HG03457 (cell line): ENCODE measurements around the gene HS3ST3A1.
"Not testable (repeated sequence)": the region's sequence is repeated elsewhere in the genome, so short reads cannot be mapped to it uniquely, and the experiment has no call there.

ENCODE experiments used
- ATAC-seq: cut with Tn5 transposase; IDR thresholded peaks from one replicate; pipeline ENCODE4 v1.9.1; 2021; ENCODE audit warnings: moderate number of reproducible peaks; ENCODE audit not compliant: unreplicated experiment

HS3ST3A1 gene

DNA sequence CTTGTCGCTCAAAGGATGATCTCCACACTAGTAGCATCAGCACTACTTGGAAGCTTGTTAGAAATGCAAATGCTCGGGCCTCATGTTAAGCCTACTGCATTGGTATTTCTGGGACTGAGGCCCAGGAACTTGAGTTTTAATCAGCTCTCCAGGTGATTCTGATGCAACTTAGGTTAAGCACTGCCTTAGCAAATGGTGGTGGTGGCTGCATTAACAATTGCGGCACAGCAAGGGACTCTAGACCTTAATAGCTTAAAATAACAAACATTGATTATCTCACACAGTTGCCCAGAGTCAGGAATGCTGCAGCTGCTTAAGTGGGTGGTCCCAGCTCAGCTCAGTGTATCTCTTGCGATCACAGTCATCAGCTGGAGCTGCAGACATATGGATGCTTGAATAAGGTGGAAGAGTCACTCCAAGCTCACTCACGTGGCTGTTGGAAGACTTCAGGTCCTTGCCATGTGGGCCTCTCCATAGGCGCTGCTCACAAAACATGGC, 25.8 kb downstream of the HS3ST3A1 start:
- no peak for ATAC-seq

- no peak for ATAC-seq
These were observed 26.3 kb downstream of the HS3ST3A1 start for GRCh38 chr17:13575466-13575865.

GRCh38 chr17:13572581-13572980, 29.1 kb downstream of the HS3ST3A1 start:
- ATAC-seq, result no peak

GRCh38 chr17:13569398-13570123, 32.2 kb downstream of the HS3ST3A1 start:
- no peak for ATAC-seq

- no peak for ATAC-seq
These were observed 32.9 kb downstream of the HS3ST3A1 start for GRCh38 chr17:13568582-13569397.

- ATAC-seq, result no peak
These were observed 37.9 kb downstream of the HS3ST3A1 start for GRCh38 chr17:13563866-13564265.

- ATAC-seq, result no peak
These were observed 39.4 kb downstream of the HS3ST3A1 start for GRCh38 chr17:13562271-13562800.

DNA sequence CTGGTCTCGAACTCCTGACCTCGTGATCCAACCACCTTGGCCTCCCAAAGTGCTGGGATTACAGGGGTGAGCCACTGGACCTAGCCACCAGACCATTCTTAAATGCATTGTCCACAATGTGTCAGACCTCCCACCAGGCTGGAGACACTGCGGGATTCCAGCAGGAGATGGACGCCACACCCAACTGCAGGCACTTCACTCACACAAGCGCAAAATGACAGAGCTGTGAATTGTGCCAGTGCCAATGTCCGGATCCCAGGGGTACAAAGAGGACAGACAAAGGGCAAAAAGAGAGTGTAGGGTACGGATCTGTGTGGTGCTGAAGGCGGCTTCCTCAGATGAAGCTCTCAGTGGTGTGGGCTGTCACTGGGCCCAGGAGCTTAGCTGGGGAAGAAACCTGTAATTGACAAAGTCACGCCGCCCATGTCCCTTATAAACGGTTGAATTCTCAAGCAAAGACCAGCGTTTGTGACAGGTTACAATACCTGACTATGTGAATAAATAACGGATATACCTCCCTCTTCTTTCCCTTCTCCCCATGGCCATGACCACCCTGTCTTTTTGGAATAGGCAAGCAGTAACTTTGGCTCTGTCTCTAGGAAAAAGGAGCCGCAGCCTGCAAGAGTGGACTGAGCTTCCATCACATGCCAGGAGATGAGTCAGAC, 40.0 kb downstream of the HS3ST3A1 start:
- ATAC-seq, result no peak

- ATAC-seq, result no peak
These were observed 40.8 kb downstream of the HS3ST3A1 start for GRCh38 chr17:13560935-13561334.

DNA sequence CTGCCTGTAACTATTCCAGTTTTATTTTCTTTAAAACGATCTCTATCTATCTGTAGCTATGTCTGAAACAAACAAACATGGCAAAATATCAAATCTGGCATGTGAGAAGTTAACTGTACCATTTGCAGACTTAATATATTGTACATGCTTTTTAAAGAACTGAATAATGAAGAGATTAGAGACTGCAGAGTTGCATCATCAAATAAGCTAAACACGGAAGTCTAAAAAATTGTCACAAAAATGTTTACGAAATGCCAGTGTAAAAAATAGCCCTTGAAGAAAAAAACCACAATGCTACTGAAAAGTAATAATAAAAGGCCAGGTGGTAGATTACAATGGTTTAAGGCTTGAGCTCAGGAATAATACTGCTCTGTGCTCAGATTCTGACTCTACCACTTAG, 43.1 kb downstream of the HS3ST3A1 start:
- ATAC-seq, result no peak

- no peak for ATAC-seq
These were observed 44.7 kb downstream of the HS3ST3A1 start for GRCh38 chr17:13557077-13557476.

- no peak for ATAC-seq
These were observed 47.5 kb downstream of the HS3ST3A1 start for GRCh38 chr17:13554231-13554630.

DNA sequence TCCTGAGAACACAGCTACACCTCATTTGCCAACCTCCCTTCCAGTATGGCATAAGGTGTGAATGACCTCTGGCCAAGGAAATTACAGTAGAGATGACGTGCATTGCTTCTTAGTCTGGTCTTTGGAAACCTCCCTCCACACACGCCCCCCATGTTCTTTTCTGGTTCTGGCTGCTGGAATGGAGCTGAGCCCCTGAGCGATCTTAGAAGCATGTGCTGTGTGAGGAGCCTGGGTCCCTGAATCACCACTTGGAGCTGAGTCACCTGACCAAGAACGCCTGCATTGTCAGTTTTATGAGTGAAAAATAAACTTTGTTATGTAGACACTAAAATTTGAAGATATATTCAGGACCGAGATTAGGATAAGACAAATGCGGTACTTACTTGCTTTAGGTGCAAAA, 51.4 kb downstream of the HS3ST3A1 start:
- no peak for ATAC-seq

DNA sequence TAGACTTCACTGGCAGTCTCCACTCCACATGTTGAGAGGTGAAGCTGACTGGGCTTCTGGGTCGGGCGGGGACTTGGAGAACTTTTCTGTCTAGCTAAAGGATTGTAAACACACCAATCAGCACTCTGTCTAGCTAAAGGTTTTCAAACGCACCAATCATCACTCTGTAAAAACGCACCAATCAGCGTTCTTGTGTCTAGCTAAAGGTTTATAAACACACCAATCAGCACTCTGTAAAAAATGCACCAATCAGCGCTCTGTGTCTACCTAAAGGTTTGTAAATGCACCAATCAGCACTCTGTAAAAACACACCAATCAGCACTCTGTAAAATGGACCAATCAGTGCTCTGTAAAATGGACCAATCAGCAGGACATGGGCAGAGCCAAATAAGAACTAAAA, 53.2 kb downstream of the HS3ST3A1 start:
- not testable (repeated sequence) for ATAC-seq

DNA sequence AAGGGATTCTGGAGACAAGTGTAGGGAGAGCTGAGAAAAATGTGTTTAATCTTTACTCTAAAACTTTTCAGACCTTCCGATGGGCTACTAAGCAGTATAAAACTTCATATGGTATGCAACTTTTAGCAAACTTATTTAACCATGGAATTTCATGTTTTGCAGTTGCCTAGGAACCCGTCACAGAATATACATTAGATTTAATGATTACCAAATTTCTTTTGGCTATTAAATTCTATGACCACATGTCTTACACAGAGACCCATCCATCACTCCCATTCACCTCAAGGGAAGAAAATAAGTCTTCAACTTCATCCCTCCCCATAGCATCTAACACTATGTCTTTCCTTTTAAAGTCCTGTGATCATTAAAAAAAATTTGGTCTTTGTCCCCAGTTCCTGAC, 54.9 kb downstream of the HS3ST3A1 start:
- no peak for ATAC-seq

DNA sequence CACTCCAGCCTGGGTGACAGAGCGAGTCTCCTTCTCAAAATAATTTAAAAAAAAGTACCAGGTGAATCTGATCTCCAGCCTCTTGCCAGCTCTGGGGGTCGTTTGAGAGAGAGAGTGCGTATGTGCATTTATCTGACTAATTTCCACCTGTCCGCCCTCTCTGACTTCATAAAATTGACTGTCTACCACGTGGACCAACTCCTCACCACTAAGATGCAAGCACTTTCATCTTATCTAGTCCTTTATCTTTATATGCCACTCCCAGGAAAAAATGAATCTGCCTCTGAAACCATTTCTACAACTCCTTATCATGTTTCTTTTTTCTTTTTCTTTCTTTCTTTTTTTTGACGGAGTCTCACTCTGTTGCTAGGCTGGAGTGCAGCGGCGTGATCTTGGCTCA, 55.8 kb downstream of the HS3ST3A1 start:
- no peak for ATAC-seq

- no peak for ATAC-seq
These were observed 57.0 kb downstream of the HS3ST3A1 start for GRCh38 chr17:13544765-13545164.

GRCh38 chr17:13544292-13544691, 57.4 kb downstream of the HS3ST3A1 start:
- no peak for ATAC-seq

GRCh38 chr17:13542636-13543035, 59.1 kb downstream of the HS3ST3A1 start:
- no peak for ATAC-seq

GRCh38 chr17:13541032-13541480, 60.7 kb downstream of the HS3ST3A1 start:
- ATAC-seq, result no peak

DNA sequence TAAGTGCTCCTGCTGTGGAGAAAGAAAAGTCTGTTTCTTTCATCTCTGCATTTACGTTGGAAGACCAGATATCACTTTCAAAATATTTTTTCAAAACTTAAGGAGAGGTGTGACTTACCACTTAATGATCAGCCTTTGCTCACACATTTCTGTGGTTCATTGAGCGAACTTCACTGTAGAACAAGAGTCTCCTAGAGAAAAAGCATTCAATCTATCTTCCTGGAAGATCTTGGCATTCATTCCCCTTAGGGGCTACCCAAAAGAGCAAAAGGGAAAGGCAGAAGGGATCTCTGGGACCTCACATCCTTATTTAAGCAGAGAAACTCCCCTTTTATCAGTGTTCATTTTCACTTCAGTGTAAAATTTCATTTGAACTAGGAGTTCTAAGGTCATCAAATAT, 61.2 kb downstream of the HS3ST3A1 start:
- ATAC-seq, result no peak
